Measurements from ENCODE around the gene AOPEP. TPM values are rescaled to one million over a fixed set of nuclear protein-coding genes. Genes with fewer than 3 reads are reported as not detected.

The AOPEP gene
- polyA plus RNA-seq, 1 of the 3 experiments (the other 2 are of a cell fraction) = 54.6 TPM

- Histone ChIP-seq H3K4me1 (ENCODE audit: control insufficient read depth in 1 of 2, insufficient read depth in 2 of 2, low read depth in 1 of 2, low read length in 1 of 2) (peaks cover 0 to 10% of the 10 kb centered on the region in 2 experiments; a peak in 2 of 4 replicates), H3F3A (replicated peaks; ENCODE audit: insufficient read depth) (peaks cover 20% of the 10 kb centered on the region), H3K27me3 (ENCODE audit: insufficient read depth) (no peaks in the 10 kb centered on the region), H3K36me3 (replicated peaks in 1 of 2; ENCODE audit: control insufficient read depth in 1 of 2, insufficient read depth in 2 of 2, low read length in 1 of 2) (peaks cover 0 to 2% of the 10 kb centered on the region in 2 experiments), H3K9me2 (no peaks in the 10 kb centered on the region), H3K9me3 (no peaks in the 10 kb centered on the region), H3K9ac (no peak overlapping the region), H3K4me2 (no peak overlapping the region), H3K4me3 (ENCODE audit: low read depth in 2 of 2, low read length in 1 of 2) (no peak overlapping the region), H3K79me2 (ENCODE audit: insufficient read depth) (peaks cover 22% of the 10 kb centered on the region; the same call in 1 of the 2 replicates), H3K27ac (ENCODE audit: low read depth in 2 of 2, low read length in 1 of 2) (no peak overlapping the region; a peak in 1 of 4 replicates), H2AFZ (ENCODE audit: low read depth) (no peak overlapping the region), H4K20me1 (ENCODE audit: insufficient read depth) (no peaks in the 10 kb centered on the region)
- TF ChIP-seq MAX (IDR thresholded peaks at IDR 0.05; ENCODE audit: low read depth) (no peak), NRF1 (IDR thresholded peaks at IDR 0.05; ENCODE audit: low read depth, low read length) (no peak), FOXM1 (IDR thresholded peaks at IDR 0.05; ENCODE audit: low read depth) (no peak), JUND (IDR thresholded peaks at IDR 0.05) (no peak), USF2 (IDR thresholded peaks at IDR 0.05; ENCODE audit: borderline replicate concordance, low read depth, low read length) (no peak)
- ChIA-PET POLR2A (no interaction called here), CTCF (interaction anchor here (1.6 to 4.0 kb wide), 3 partner anchors 16 to 356 kb away, joined by 5 to 12 read pairs (median 7); no protein-coding TSS in a partner anchor)
- no peak for DNase-seq
- 100% methylated on average over 3 of the region's 3 CpGs for WGBS (ENCODE audit: low lambda C conversion rate)
Measured at GRCh38 chr9:94771096-94771495, 44.6 kb downstream of the AOPEP start.

GRCh38 chr9:94772144-94772543 is 45.6 kb downstream of the AOPEP start:
- no peak overlapping the region for H3K4me2 ChIP-seq
- TF ChIP-seq GABPA (IDR thresholded peaks at IDR 0.05; ENCODE audit: low read depth) = no peak
- no peak for TF ChIP-seq MXI1 (IDR thresholded peaks at IDR 0.05; ENCODE audit: low read depth, low read length)
- no peak for TF ChIP-seq RXRA (IDR thresholded peaks at IDR 0.05; ENCODE audit: borderline replicate concordance, low read depth)
- no peak for TF ChIP-seq TCF12 (IDR thresholded peaks at IDR 0.05)
- TF ChIP-seq MEF2A (IDR thresholded peaks at IDR 0.05; ENCODE audit: borderline replicate concordance, low read depth) = no peak
- TF ChIP-seq POLR2AphosphoS5 (IDR thresholded peaks at IDR 0.05; ENCODE audit: low read depth, low read length) = no peak
- no peak for TF ChIP-seq FOXJ3 (CRISPR knock-in tag; IDR thresholded peaks at IDR 0.05)
- no peak for TF ChIP-seq ELF1 (IDR thresholded peaks at IDR 0.05)
- TF ChIP-seq GATA2 (CRISPR knock-in tag; IDR thresholded peaks at IDR 0.05) = no peak
- TF ChIP-seq TEAD4 (IDR thresholded peaks at IDR 0.05; ENCODE audit: borderline replicate concordance, insufficient read depth) = no peak
- no peak for TF ChIP-seq RAD21 (IDR thresholded peaks at IDR 0.05; ENCODE audit: low read length)
- TF ChIP-seq ZBTB33 (IDR thresholded peaks at IDR 0.05; ENCODE audit: borderline replicate concordance, low read depth) = no peak
- no peak for TF ChIP-seq SMC3 (IDR thresholded peaks at IDR 0.05; ENCODE audit: low read depth, low read length)
- TF ChIP-seq TAF1 (IDR thresholded peaks at IDR 0.05; ENCODE audit: borderline replicate concordance, low read depth, low read length) = no peak
- H3K9me2 ChIP-seq = no peaks in the 10 kb centered on the region
- DNase-seq = no peak
- peaks cover 22% of the 10 kb centered on the region; the same call in 1 of the 2 replicates for H3K79me2 ChIP-seq (ENCODE audit: insufficient read depth)
- H3K9me3 ChIP-seq = no peaks in the 10 kb centered on the region
- peaks cover 0 to 10% of the 10 kb centered on the region in 2 experiments; a peak in 2 of 4 replicates for H3K4me1 ChIP-seq (ENCODE audit: control insufficient read depth in 1 of 2, insufficient read depth in 2 of 2, low read depth in 1 of 2, low read length in 1 of 2)
- ChIA-PET CTCF (interaction anchor here (0.6 to 1.7 kb wide), 6 partner anchors 9 to 359 kb away, joined by 3 to 7 read pairs (median 6); no protein-coding TSS in a partner anchor), POLR2A (no interaction called here)
- H4K20me1 ChIP-seq (ENCODE audit: insufficient read depth) = no peaks in the 10 kb centered on the region
- peaks cover 0 to 2% of the 10 kb centered on the region in 2 experiments for H3K36me3 ChIP-seq (replicated peaks in 1 of 2; ENCODE audit: control insufficient read depth in 1 of 2, insufficient read depth in 2 of 2, low read length in 1 of 2)
- peak overlapping the region in 1 of 2 experiments; percentile 55; a peak in 1 of 4 replicates for H3K27ac ChIP-seq (ENCODE audit: low read depth in 2 of 2, low read length in 1 of 2)
- no peak overlapping the region for H3K4me3 ChIP-seq (ENCODE audit: low read depth in 2 of 2, low read length in 1 of 2)
- WGBS (ENCODE audit: low lambda C conversion rate) = 97% methylated on average over 3 of the region's 3 CpGs
- peaks cover 17% of the 10 kb centered on the region for H3F3A ChIP-seq (replicated peaks; ENCODE audit: insufficient read depth)
- H2AFZ ChIP-seq (ENCODE audit: low read depth) = no peak overlapping the region
- no peaks in the 10 kb centered on the region for H3K27me3 ChIP-seq (ENCODE audit: insufficient read depth)
- H3K9ac ChIP-seq = no peak overlapping the region
